Mucosa of descending colon (tissue), 3 donors: ENCODE data around the gene C19orf44. TPM values are rescaled to one million over a fixed set of nuclear protein-coding genes. Genes with fewer than 3 reads are reported as not detected.
"Not testable (repeated sequence)": the region's sequence is repeated elsewhere in the genome, so short reads cannot be mapped to it uniquely, and the experiment has no call there.

ENCODE experiments used
- ATAC-seq: fragments of 200-7000 bp; cut with Tn5 transposase; one replicate; pipeline ENCODE4 v1.9.1; 2020; ENCODE audit warnings: mild to moderate bottlenecking, moderate library complexity
- DNase-seq, 3 donors: peaks; one replicate each; pipeline ENCODE4 v3.0.0-alpha.2; 2020
- H3K36me3 ChIP-seq: fragments of 200-600 bp; one replicate; pipeline ENCODE4 v1.8.0; 2021; ENCODE audit warnings: low read depth, mild to moderate bottlenecking
- H3K4me1 ChIP-seq: fragments of 200-600 bp; one replicate; pipeline ENCODE4 v1.8.0; 2021; ENCODE audit warnings: low read depth, mild to moderate bottlenecking
- H3K4me3 ChIP-seq: fragments of 200-600 bp; one replicate; pipeline ENCODE4 v1.8.0; 2021; ENCODE audit warnings: mild to moderate bottlenecking
- H3K9me3 ChIP-seq: fragments of 200-600 bp; one replicate; pipeline ENCODE4 v1.8.0; 2021; ENCODE audit warnings: mild to moderate bottlenecking
- intact Hi-C, 2 donors: fragments of 100-400 bp; cut with DNase I in 1 of 2; cut with micrococcal nuclease in 1 of 2; formaldehyde crosslinking; loops; one replicate each; pipeline versions ENCODE4 v1.11.0 to v1.11.1; 2022; cut with DNase I, micrococcal nuclease
- total RNA-seq, 3 donors: library from RNA; stranded (reverse); fragmentation: NEBNext Ultra II Directional in 2 of 3; extraction: Animal tissue kit (Norgen Biotek cat#: 25700) in 2 of 3; gene quantifications; one replicate each; pipeline versions ENCODE4 v1.2.1 to v1.2.4, GENCODE V29; 2021 to 2023
- TF ChIP-seq, protein P1 (sequence below): fragments of 200-600 bp; IDR thresholded peaks from one replicate; pipeline ENCODE4 v1.8.0; 2022; ENCODE audit warnings: antibody characterized with exemption, mild to moderate bottlenecking
- donor health status: DM: no; HTN: no; CAD: no; lungs with moderate emphysema.
- donor health status: DM: no; HTN: no; CAD: no.
- donor health status: DM: no; HTN: yes; CAD: no.

The C19orf44 gene
- total RNA-seq, 3 donors from 2014 or later, result 2.0 to 8.4 (median 2.3) TPM

DNA sequence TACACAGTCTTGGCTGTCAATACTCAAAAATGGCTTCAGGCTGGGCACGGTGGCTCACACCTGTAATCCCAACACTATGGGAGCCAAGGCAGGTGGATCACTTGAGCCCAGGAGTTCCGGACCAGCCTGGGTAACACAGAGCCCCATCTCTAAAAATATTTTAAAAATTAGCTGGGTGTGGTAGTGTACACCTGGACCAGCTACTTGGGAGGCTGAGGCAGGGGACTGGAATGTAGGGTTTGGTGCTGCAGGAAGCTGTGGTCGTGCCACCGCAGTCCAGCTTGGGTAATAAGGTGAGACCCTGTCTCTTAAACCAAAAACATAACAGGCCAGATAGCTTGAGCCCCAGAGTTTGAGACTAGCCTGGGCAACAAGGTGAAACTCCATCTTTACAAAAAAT lies 52.8 kb downstream of the C19orf44 start:
- intact Hi-C loops, result no loop called here
- TF ChIP-seq, protein P1, sequence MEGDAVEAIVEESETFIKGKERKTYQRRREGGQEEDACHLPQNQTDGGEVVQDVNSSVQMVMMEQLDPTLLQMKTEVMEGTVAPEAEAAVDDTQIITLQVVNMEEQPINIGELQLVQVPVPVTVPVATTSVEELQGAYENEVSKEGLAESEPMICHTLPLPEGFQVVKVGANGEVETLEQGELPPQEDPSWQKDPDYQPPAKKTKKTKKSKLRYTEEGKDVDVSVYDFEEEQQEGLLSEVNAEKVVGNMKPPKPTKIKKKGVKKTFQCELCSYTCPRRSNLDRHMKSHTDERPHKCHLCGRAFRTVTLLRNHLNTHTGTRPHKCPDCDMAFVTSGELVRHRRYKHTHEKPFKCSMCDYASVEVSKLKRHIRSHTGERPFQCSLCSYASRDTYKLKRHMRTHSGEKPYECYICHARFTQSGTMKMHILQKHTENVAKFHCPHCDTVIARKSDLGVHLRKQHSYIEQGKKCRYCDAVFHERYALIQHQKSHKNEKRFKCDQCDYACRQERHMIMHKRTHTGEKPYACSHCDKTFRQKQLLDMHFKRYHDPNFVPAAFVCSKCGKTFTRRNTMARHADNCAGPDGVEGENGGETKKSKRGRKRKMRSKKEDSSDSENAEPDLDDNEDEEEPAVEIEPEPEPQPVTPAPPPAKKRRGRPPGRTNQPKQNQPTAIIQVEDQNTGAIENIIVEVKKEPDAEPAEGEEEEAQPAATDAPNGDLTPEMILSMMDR, result no peak
- Histone ChIP-seq H3K4me3 (no peak overlapping the region), H3K4me1 (no peaks in the 10 kb centered on the region), H3K9me3 (no peaks in the 10 kb centered on the region), H3K36me3 (no peaks in the 10 kb centered on the region)
- no peak for DNase-seq
- no peak for ATAC-seq

DNA sequence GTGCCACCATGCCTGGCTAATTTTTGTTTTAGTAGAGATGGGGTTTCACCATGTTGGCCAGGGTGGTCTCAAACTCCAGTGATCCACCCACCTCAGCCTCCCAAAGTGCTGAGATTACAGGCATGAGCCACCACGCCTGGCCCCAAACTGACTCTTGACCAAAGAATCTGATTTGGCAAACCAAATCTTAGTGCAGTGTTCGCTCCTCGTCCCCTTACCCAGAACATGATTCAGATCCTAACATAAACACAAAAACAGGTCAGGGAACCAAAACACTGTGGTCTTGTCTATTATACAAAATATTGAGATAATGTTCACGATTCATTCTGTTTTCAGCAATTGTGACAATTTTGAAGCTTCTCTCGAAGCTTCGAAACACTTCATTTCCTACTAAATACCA lies 55.7 kb downstream of the C19orf44 start:
- H3K9me3 ChIP-seq, ATAC-seq, H3K4me3 ChIP-seq, intact Hi-C loops, H3K36me3 ChIP-seq, DNase-seq, H3K4me1 ChIP-seq: not testable (repeated sequence)

DNA sequence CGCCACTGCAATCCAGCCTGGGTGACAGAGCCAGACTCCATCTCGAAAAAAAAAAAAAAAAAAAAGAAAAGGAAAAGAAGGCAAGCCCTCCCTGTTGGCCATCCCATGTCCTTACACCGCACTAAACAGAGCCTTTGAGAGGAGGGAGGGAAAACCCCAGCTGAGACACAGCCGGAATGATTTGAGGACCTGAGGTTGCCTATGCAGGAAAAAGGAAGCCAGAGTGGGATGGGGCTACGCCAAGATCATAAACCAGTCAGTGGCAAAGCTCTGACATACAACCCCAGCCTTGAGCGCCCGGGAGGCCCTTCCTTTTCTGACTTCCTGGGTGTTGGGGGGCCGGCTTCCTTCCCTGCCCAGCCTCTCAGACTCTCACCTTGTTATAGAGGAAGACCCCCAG lies 58.6 kb downstream of the C19orf44 start:
- intact Hi-C loops, result no loop called here
- no peak overlapping the region for H3K4me3 ChIP-seq
- H3K36me3 ChIP-seq, result no peaks in the 10 kb centered on the region
- no peaks in the 10 kb centered on the region for H3K9me3 ChIP-seq
- TF ChIP-seq, protein P1, result no peak
- ATAC-seq, result no peak
- H3K4me1 ChIP-seq, result no peaks in the 10 kb centered on the region
- no peak for DNase-seq

DNA sequence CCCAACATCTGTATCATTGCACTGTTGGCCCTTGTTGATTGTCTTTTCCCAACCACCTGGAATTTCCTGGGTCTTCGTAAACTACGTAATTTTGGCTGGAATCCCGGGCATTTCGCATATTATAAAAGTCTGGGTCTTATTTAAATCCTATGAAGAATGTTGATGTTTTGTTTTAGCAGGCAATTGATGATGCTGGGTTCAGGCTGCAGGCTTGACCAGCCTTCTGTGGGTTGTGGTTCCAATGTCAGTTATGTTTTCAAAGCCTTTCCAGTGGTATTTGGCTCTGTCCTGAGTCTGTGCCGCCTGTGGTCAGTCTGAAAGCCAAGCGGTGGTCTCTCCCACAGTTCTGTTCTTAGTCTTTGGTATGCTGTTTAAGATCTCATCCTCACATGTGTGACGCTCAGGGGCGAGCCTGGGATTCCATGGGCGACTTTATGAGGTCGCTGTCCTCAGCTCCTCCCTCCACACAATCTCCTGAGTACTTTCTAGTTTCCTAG lies 63.6 kb downstream of the C19orf44 start:
- TF ChIP-seq, protein P1, result no peak
- H3K36me3 ChIP-seq, result no peaks in the 10 kb centered on the region
- intact Hi-C loops, result no loop called here
- H3K4me1 ChIP-seq, result no peaks in the 10 kb centered on the region
- no peaks in the 10 kb centered on the region for H3K9me3 ChIP-seq
- no peak for ATAC-seq
- DNase-seq, result no peak
- no peak overlapping the region for H3K4me3 ChIP-seq

DNA sequence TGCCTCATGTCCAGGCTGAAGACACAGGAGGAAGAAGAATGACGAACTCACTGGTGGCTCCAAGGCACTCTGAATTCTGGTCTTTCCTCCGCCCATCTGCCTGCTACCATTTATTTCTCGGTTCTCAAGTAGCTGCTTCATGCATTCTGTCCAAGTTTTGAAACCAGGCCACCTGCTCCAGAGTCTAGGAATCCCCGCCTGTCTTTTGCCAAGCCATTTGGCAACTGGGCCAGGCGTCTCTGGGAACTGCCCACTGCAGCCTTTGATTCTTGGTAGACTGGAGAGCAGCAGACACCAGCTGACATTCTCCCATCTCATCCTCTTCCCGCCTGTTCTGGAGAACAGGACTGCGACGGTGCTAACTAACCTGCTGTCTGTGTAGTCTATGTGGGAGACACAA lies 65.2 kb downstream of the C19orf44 start:
- no peak overlapping the region for H3K4me3 ChIP-seq
- intact Hi-C loops, result no loop called here
- no peak for ATAC-seq
- no peak for DNase-seq
- no peaks in the 10 kb centered on the region for H3K4me1 ChIP-seq
- no peaks in the 10 kb centered on the region for H3K36me3 ChIP-seq
- TF ChIP-seq, protein P1, result no peak
- H3K9me3 ChIP-seq, result no peaks in the 10 kb centered on the region

DNA sequence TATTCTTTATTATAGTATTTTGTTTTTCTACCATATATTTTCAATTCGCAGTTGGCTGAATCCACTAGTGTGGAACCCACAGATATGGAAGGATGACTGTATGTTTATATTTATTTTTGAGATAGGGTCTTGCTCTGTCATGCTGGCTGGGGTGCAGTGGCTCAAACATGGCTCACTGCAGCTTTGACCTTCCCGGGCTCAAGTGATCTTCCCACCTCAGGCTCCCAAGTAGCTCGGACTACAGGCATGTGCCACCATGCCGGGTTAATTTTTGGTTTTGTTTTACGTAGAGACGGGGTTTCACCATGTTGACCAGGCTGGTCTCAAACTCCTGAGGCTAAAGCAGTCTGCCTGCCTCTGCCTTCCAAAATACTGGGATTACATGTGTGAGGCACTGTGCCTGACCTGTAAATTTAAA lies 66.4 kb downstream of the C19orf44 start:
- ATAC-seq (no peak), DNase-seq (no peak)
- Histone ChIP-seq H3K36me3 (no peaks in the 10 kb centered on the region), H3K4me3 (no peak overlapping the region), H3K9me3 (no peaks in the 10 kb centered on the region), H3K4me1 (no peaks in the 10 kb centered on the region)
- TF ChIP-seq, protein P1, result no peak
- intact Hi-C loops, result no loop called here
